ENCODE data around the gene EDRF1. TPM values are rescaled to one million over a fixed set of nuclear protein-coding genes. Genes with fewer than 3 reads are reported as not detected.

Gene EDRF1
- total and polyA plus RNA-seq, 2 donors from 2014 or later, result 11.4 to 25.3 TPM

GRCh38 chr10:125700355-125700911 is 19.1 kb upstream of the EDRF1 start:
- Histone ChIP-seq H3K27me3 (ENCODE audit: control insufficient read depth, insufficient read depth, low read length) (no peaks in the 10 kb centered on the region), H3K36me3 (ENCODE audit: control insufficient read depth in 2 of 3, insufficient read depth in 3 of 3, low read length in 3 of 3) (no peaks in the 10 kb centered on the region), H3K4me3 (ENCODE audit: low read length in 3 of 3) (no peak overlapping the region), H3K27ac (ENCODE audit: low read depth in 2 of 2, low read length in 2 of 2) (no peak overlapping the region), H3K9ac (ENCODE audit: low read length in 3 of 3) (no peak overlapping the region), H3K9me3 (ENCODE audit: control insufficient read depth in 2 of 3, insufficient read depth in 1 of 3, low read length in 3 of 3) (no peaks in the 10 kb centered on the region), H3K4me1 (ENCODE audit: control insufficient read depth in 2 of 3, insufficient read depth in 2 of 3, low read depth in 1 of 3, low read length in 3 of 3) (no peaks in the 10 kb centered on the region)
- no peak for DNase-seq
- no peak for FAIRE-seq
- no peak for TF ChIP-seq CTCF (IDR thresholded peaks at IDR 0.05; ENCODE audit: borderline replicate concordance, extremely low read depth, insufficient read depth)
- intact Hi-C loops (cut with DNase I), result no loop called here

GRCh38 chr10:125707541-125708468 is 11.7 kb upstream of the EDRF1 start:
- Histone ChIP-seq H3K4me3 (ENCODE audit: low read length in 3 of 3) (no peak overlapping the region), H3K4me1 (ENCODE audit: control insufficient read depth in 2 of 3, insufficient read depth in 2 of 3, low read depth in 1 of 3, low read length in 3 of 3) (peaks cover 0 to 9% (median 0%) of the 10 kb centered on the region in 3 donors), H3K36me3 (ENCODE audit: control insufficient read depth in 2 of 3, insufficient read depth in 3 of 3, low read length in 3 of 3) (no peaks in the 10 kb centered on the region), H3K27ac (ENCODE audit: low read depth in 2 of 2, low read length in 2 of 2) (no peak overlapping the region), H3K9ac (ENCODE audit: low read length in 3 of 3) (no peak overlapping the region), H3K9me3 (ENCODE audit: control insufficient read depth in 2 of 3, insufficient read depth in 1 of 3, low read length in 3 of 3) (peaks cover 0 to 7% (median 0%) of the 10 kb centered on the region in 3 donors), H3K27me3 (ENCODE audit: control insufficient read depth, insufficient read depth, low read length) (no peaks in the 10 kb centered on the region)
- TF ChIP-seq CTCF (IDR thresholded peaks at IDR 0.05; ENCODE audit: borderline replicate concordance, extremely low read depth, insufficient read depth), result no peak
- DNase-seq (peak in 1 of 5 donors; percentile 50), FAIRE-seq (peak; percentile 68)
- intact Hi-C loops (cut with DNase I), result no loop called here

GRCh38 chr10:125708971-125709503 is 10.5 kb upstream of the EDRF1 start:
- TF ChIP-seq CTCF (IDR thresholded peaks at IDR 0.05; ENCODE audit: borderline replicate concordance, extremely low read depth, insufficient read depth), result no peak
- Histone ChIP-seq H3K4me3 (ENCODE audit: low read length in 3 of 3) (no peak overlapping the region), H3K9me3 (ENCODE audit: control insufficient read depth in 2 of 3, insufficient read depth in 1 of 3, low read length in 3 of 3) (peaks cover 0 to 17% (median 0%) of the 10 kb centered on the region in 3 donors), H3K27ac (ENCODE audit: low read depth in 2 of 2, low read length in 2 of 2) (no peak overlapping the region), H3K4me1 (ENCODE audit: control insufficient read depth in 2 of 3, insufficient read depth in 2 of 3, low read depth in 1 of 3, low read length in 3 of 3) (peaks cover 0 to 9% (median 0%) of the 10 kb centered on the region in 3 donors), H3K9ac (ENCODE audit: low read length in 3 of 3) (no peak overlapping the region), H3K36me3 (ENCODE audit: control insufficient read depth in 2 of 3, insufficient read depth in 3 of 3, low read length in 3 of 3) (no peaks in the 10 kb centered on the region), H3K27me3 (ENCODE audit: control insufficient read depth, insufficient read depth, low read length) (no peaks in the 10 kb centered on the region)
- DNase-seq (no peak), FAIRE-seq (no peak)
- intact Hi-C loops (cut with DNase I), result no loop called here
